Uterus (tissue), 4 donors: Measurements from ENCODE around the gene ENTPD7. TPM values are rescaled to one million over a fixed set of nuclear protein-coding genes. Genes with fewer than 3 reads are reported as not detected.
"Not testable (repeated sequence)": the region's sequence is repeated elsewhere in the genome, so short reads cannot be mapped to it uniquely, and the experiment has no call there.

Experiments used
- DNase-seq, 2 donors: peaks; one replicate each; pipeline ENCODE4 v3.0.0-alpha.2; 2019 to 2020
- H3K27ac ChIP-seq, 2 donors: fragments of 200-600 bp; sonication (generic); 1 replicate in 1 of 2; 2 replicates in 1 of 2; pipeline ENCODE4 v1.5.1; 2016 to 2018
- H3K27me3 ChIP-seq, 2 donors: fragments of 200-600 bp; sonication (generic); one replicate each; pipeline ENCODE4 v1.5.1; 2018 to 2019; ENCODE audit warnings: control low read depth in 1 of 2
- H3K36me3 ChIP-seq, 2 donors: fragments of 200-600 bp; sonication (generic); one replicate each; pipeline ENCODE4 v1.5.1; 2019; ENCODE audit warnings: control low read depth in 1 of 2
- H3K4me1 ChIP-seq, 2 donors: fragments of 200-600 bp; sonication (generic); one replicate each; pipeline ENCODE4 v1.5.1; 2018 to 2019; ENCODE audit warnings: control low read depth in 1 of 2
- H3K4me3 ChIP-seq, 2 donors: fragments of 200-600 bp; sonication (generic); 1 replicate in 1 of 2; 2 replicates in 1 of 2; pipeline ENCODE4 v1.5.1; 2018 to 2019; ENCODE audit warnings: mild to moderate bottlenecking in 1 of 2
- H3K9me3 ChIP-seq, 2 donors: fragments of 200-600 bp; sonication (generic); one replicate each; pipeline ENCODE4 v1.5.1; 2019; ENCODE audit warnings: control low read depth in 1 of 2
- CTCF ChIP-seq, 4 experiments: fragments of 200-600 bp in 2 of 4; fragments of 450-650 bp in 2 of 4; sonication (generic) in 2 of 4; IDR thresholded peaks; one replicate each; pipeline ENCODE4 v1.5.1; 2016 to 2019; ENCODE audit warnings: antibody characterized with exemption in 4 of 4, mild to moderate bottlenecking in 2 of 4, moderate library complexity in 1 of 4
- POLR2A ChIP-seq, 2 donors: fragments of 450-650 bp; IDR thresholded peaks; one replicate each; pipeline ENCODE4 v1.6.1; 2016; ENCODE audit warnings: antibody characterized with exemption in 2 of 2, mild to moderate bottlenecking in 1 of 2, moderate library complexity in 1 of 2
- intact Hi-C: fragments of 100-400 bp; cut with DNase I; formaldehyde crosslinking; loops from one replicate; pipeline ENCODE4 v1.15.1; 2023; ENCODE audit warnings: low total_unique reads
- small RNA-seq: library from RNA; depleted of rRNA; stranded (forward); fragments of <200 nt; gene quantifications from one replicate; pipeline ENCODE3, GENCODE V24; 2016
- total RNA-seq, 4 donors: library from RNA; depleted of rRNA in 3 of 4; stranded (reverse); fragments of >200 nt in 3 of 4; gene quantifications; one replicate each; pipeline versions ENCODE4 v1.1.0 to v1.2.4, GENCODE V29; 2014 to 2023
- donor health status: DM: yes; HTN: yes; CAD: no.

ENTPD7 gene
- total RNA-seq, 4 donors from 2014 or later: 0.26 to 25.2 (median 5.0) TPM

- H3K36me3 ChIP-seq: no peaks in the 10 kb centered on the region
- H3K4me1 ChIP-seq: no peaks in the 10 kb centered on the region
- no peak overlapping the region for H3K27ac ChIP-seq
- no peaks in the 10 kb centered on the region for H3K27me3 ChIP-seq
- no peak for DNase-seq
- H3K9me3 ChIP-seq: peaks cover 0 to 7% of the 10 kb centered on the region in 2 donors
- no peak overlapping the region for H3K4me3 ChIP-seq
- TF ChIP-seq CTCF (IDR thresholded peaks at IDR 0.05) (no peak), POLR2A (IDR thresholded peaks at IDR 0.05) (no peak)
- intact Hi-C loops: no loop called here
Observed at GRCh38 chr10:99743841-99744240, 84.5 kb downstream of the ENTPD7 start.

- H3K27me3 ChIP-seq, H3K4me3 ChIP-seq, H3K27ac ChIP-seq, H3K9me3 ChIP-seq, H3K36me3 ChIP-seq, intact Hi-C loops, DNase-seq, H3K4me1 ChIP-seq: not testable (repeated sequence)
Observed at GRCh38 chr10:99746166-99746565, 86.9 kb downstream of the ENTPD7 start.

- no peaks in the 10 kb centered on the region for H3K27me3 ChIP-seq
- H3K4me1 ChIP-seq: no peaks in the 10 kb centered on the region
- H3K9me3 ChIP-seq: no peaks in the 10 kb centered on the region
- no peak overlapping the region for H3K4me3 ChIP-seq
- H3K27ac ChIP-seq: no peak overlapping the region
- TF ChIP-seq POLR2A (IDR thresholded peaks at IDR 0.05) (no peak), CTCF (IDR thresholded peaks at IDR 0.05) (no peak)
- DNase-seq: no peak
- no peaks in the 10 kb centered on the region for H3K36me3 ChIP-seq
- intact Hi-C loops: no loop called here
Observed at GRCh38 chr10:99748823-99749451, 89.6 kb downstream of the ENTPD7 start.

- no peaks in the 10 kb centered on the region for H3K36me3 ChIP-seq
- intact Hi-C loops: no loop called here
- no peaks in the 10 kb centered on the region for H3K27me3 ChIP-seq
- no peaks in the 10 kb centered on the region for H3K9me3 ChIP-seq
- no peak for TF ChIP-seq CTCF (IDR thresholded peaks at IDR 0.05)
- no peak for DNase-seq
- no peak overlapping the region for H3K27ac ChIP-seq
- H3K4me3 ChIP-seq: no peak overlapping the region
- no peaks in the 10 kb centered on the region for H3K4me1 ChIP-seq
Observed at GRCh38 chr10:99750641-99751040, 91.3 kb downstream of the ENTPD7 start.

GRCh38 chr10:99754670-99755069 is 95.4 kb downstream of the ENTPD7 start:
- H3K4me3 ChIP-seq: no peak overlapping the region
- H3K4me1 ChIP-seq: no peaks in the 10 kb centered on the region
- intact Hi-C loops: no loop called here
- TF ChIP-seq POLR2A (IDR thresholded peaks at IDR 0.05) (no peak), CTCF (IDR thresholded peaks at IDR 0.05) (no peak)
- H3K27ac ChIP-seq: no peak overlapping the region
- no peaks in the 10 kb centered on the region for H3K9me3 ChIP-seq
- H3K36me3 ChIP-seq: no peaks in the 10 kb centered on the region
- H3K27me3 ChIP-seq: no peaks in the 10 kb centered on the region
- no peak for DNase-seq

Small RNAs within 50 kb of the gene (small RNA-seq; reads per million reads assigned to genes)
- not detected for gene AL133353.1

Other genes starting within 250 kb of the ENTPD7 start
- gene GOT1, start 228.9 kb upstream of the ENTPD7 start, total RNA-seq: 10 to 100 TPM; 18.4 to 35.0 (median 22.6) TPM
- gene NKX2-3, start 126.6 kb upstream of the ENTPD7 start, total RNA-seq: not detected
- 10 to 100 TPM; 11.0 to 72.4 (median 38.8) TPM for gene SLC25A28, start 39.1 kb upstream of the ENTPD7 start, total RNA-seq
- 10 to 100 TPM; 11.5 to 45.6 (median 30.1) TPM for gene COX15, start 72.6 kb downstream of the ENTPD7 start, total RNA-seq
- 10 to 100 TPM in 2 of 4 donors, 1 to 10 TPM in 2; 4.4 to 26.6 (median 14.4) TPM for gene CUTC, start 72.7 kb downstream of the ENTPD7 start, total RNA-seq
- gene ABCC2, start 123.1 kb downstream of the ENTPD7 start, total RNA-seq: 1 to 10 TPM in 3 of 4 donors, under 1 TPM in 1; 0.29 to 3.0 (median 1.2) TPM